Mesendoderm (in vitro differentiated cells): Measurements from ENCODE around the gene CSNK2A1.
"Not testable (repeated sequence)": the region's sequence is repeated elsewhere in the genome, so short reads cannot be mapped to it uniquely, and the experiment has no call there.

ENCODE experiments used
- DNase-seq: peaks from one replicate; pipeline ENCODE4 v3.0.0; 2013
- H2AK5ac ChIP-seq: 2 replicates; pipeline ENCODE4 v1.6.1; 2013; ENCODE audit warnings: low read length, inconsistent platforms
- H2BK120ac ChIP-seq: 2 replicates; pipeline ENCODE4 v1.6.1; 2013; ENCODE audit warnings: low read depth, mild to moderate bottlenecking, low read length, moderate library complexity, mixed read lengths
- H2BK15ac ChIP-seq: replicated peaks from 2 replicates; pipeline ENCODE4 v1.6.1; 2013; ENCODE audit warnings: low read depth, mild to moderate bottlenecking, moderate library complexity
- H2BK5ac ChIP-seq: 2 replicates; pipeline ENCODE4 v1.6.1; 2013; ENCODE audit warnings: low read length, inconsistent platforms
- H3K18ac ChIP-seq: 2 replicates; pipeline ENCODE4 v1.6.1; 2013; ENCODE audit warnings: mild to moderate bottlenecking, low read length, mixed read lengths
- H3K23ac ChIP-seq: one replicate; pipeline ENCODE4 v1.6.1; 2013; ENCODE audit warnings: low read length
- H3K27ac ChIP-seq: 2 replicates; pipeline ENCODE4 v1.5.1; 2013; ENCODE audit warnings: low read depth, mild to moderate bottlenecking, inconsistent platforms, low read length, moderate library complexity
- H3K27me3 ChIP-seq: 2 replicates; pipeline ENCODE4 v1.6.1; 2013; ENCODE audit warnings: low read length, control low read depth, mild to moderate bottlenecking, inconsistent platforms; ENCODE audit not compliant: insufficient read depth, poor library complexity
- H3K36me3 ChIP-seq: 2 replicates; pipeline ENCODE4 v1.6.1; 2013; ENCODE audit warnings: low read length, inconsistent platforms; ENCODE audit not compliant: control insufficient read depth, insufficient read depth
- H3K4ac ChIP-seq: one replicate; pipeline ENCODE4 v1.6.1; 2013; ENCODE audit warnings: low read depth, mild to moderate bottlenecking, low read length, moderate library complexity
- H3K4me1 ChIP-seq: 2 replicates; pipeline ENCODE4 v1.6.1; 2013; ENCODE audit warnings: low read depth, low read length, inconsistent platforms; ENCODE audit not compliant: control insufficient read depth
- H3K4me2 ChIP-seq: 2 replicates; pipeline ENCODE4 v1.6.1; 2013; ENCODE audit warnings: low read length
- H3K4me3 ChIP-seq: 2 replicates; pipeline ENCODE4 v1.5.1; 2013; ENCODE audit warnings: mild to moderate bottlenecking, low read length
- H3K56ac ChIP-seq: one replicate; pipeline ENCODE4 v1.6.1; 2013; ENCODE audit warnings: low read length
- H3K79me1 ChIP-seq: 2 replicates; pipeline ENCODE4 v1.6.1; 2013; ENCODE audit warnings: low read length, inconsistent platforms
- H3K79me2 ChIP-seq: 2 replicates; pipeline ENCODE4 v1.6.1; 2013; ENCODE audit warnings: mild to moderate bottlenecking, low read length; ENCODE audit not compliant: control insufficient read depth, insufficient read depth
- H3K9ac ChIP-seq: 2 replicates; pipeline ENCODE4 v1.6.1; 2013; ENCODE audit warnings: low read length, inconsistent platforms
- H4K5ac ChIP-seq: one replicate; pipeline ENCODE4 v1.6.1; 2013; ENCODE audit warnings: low read length
- H4K8ac ChIP-seq: one replicate; pipeline ENCODE4 v1.6.1; 2013; ENCODE audit warnings: low read depth, mild to moderate bottlenecking, control low read depth, low read length, moderate library complexity
- WGBS: extraction: QIAGEN DNeasy Blood & Tissue Kit; methylation state at CpG from one replicate; pipeline ENCODE4 v1.1.7; 2013; ENCODE audit warnings: low lambda C conversion rate, missing lambda C conversion rate; ENCODE audit not compliant: insufficient coverage; ENCODE audit errors: extremely low coverage; 5-methylcytosine and 5-hydroxymethylcytosine counted together

The CSNK2A1 gene

GRCh38 chr20:584971-585301 is 41.3 kb upstream of the CSNK2A1 start:
- H3K18ac ChIP-seq = no peak overlapping the region
- H3K79me2 ChIP-seq = no peaks in the 10 kb centered on the region
- H3K4me2 ChIP-seq = no peak overlapping the region
- WGBS = no CpG with 5 or more reads among the region's 7 CpGs
- H3K23ac ChIP-seq = no peak overlapping the region
- H3K36me3 ChIP-seq = no peaks in the 10 kb centered on the region
- no peak overlapping the region for H4K5ac ChIP-seq
- no peak overlapping the region for H4K8ac ChIP-seq
- H3K27ac ChIP-seq = no peak overlapping the region
- DNase-seq = no peak
- H2AK5ac ChIP-seq = no peak overlapping the region
- H3K79me1 ChIP-seq = no peaks in the 10 kb centered on the region
- H3K4ac ChIP-seq = no peak overlapping the region
- H3K9ac ChIP-seq = no peak overlapping the region
- H2BK5ac ChIP-seq = no peak overlapping the region
- H2BK15ac ChIP-seq = no peak overlapping the region
- no peak overlapping the region for H2BK120ac ChIP-seq
- no peak overlapping the region for H3K56ac ChIP-seq
- no peaks in the 10 kb centered on the region for H3K4me1 ChIP-seq
- H3K4me3 ChIP-seq = no peak overlapping the region
- no peaks in the 10 kb centered on the region for H3K27me3 ChIP-seq

- no peak overlapping the region for H3K27ac ChIP-seq
- no peak overlapping the region for H2BK120ac ChIP-seq
- no peak overlapping the region for H3K4ac ChIP-seq
- H3K23ac ChIP-seq = no peak overlapping the region
- H4K8ac ChIP-seq = no peak overlapping the region
- H3K4me3 ChIP-seq = no peak overlapping the region
- no peak overlapping the region for H3K4me2 ChIP-seq
- peak; percentile 82 for DNase-seq
- no peak overlapping the region for H3K9ac ChIP-seq
- no peaks in the 10 kb centered on the region for H3K79me1 ChIP-seq
- H4K5ac ChIP-seq = no peak overlapping the region
- no peaks in the 10 kb centered on the region for H3K4me1 ChIP-seq
- H3K56ac ChIP-seq = no peak overlapping the region
- no peaks in the 10 kb centered on the region for H3K27me3 ChIP-seq
- no peak overlapping the region for H3K18ac ChIP-seq
- no peak overlapping the region for H2AK5ac ChIP-seq
- no peaks in the 10 kb centered on the region for H3K36me3 ChIP-seq
- no peak overlapping the region for H2BK5ac ChIP-seq
- no peak overlapping the region for H2BK15ac ChIP-seq
- no peaks in the 10 kb centered on the region for H3K79me2 ChIP-seq
- WGBS = no CpG with 5 or more reads among the region's 8 CpGs
Observed at GRCh38 chr20:584161-584970, 40.8 kb upstream of the CSNK2A1 start.

GRCh38 chr20:582204-582603 is 38.6 kb upstream of the CSNK2A1 start:
- DNase-seq = no peak
- Histone ChIP-seq H2BK15ac (no peak overlapping the region), H3K4ac (no peak overlapping the region), H4K5ac (no peak overlapping the region), H3K4me3 (no peak overlapping the region), H3K18ac (no peak overlapping the region), H3K4me1 (no peaks in the 10 kb centered on the region), H3K27me3 (no peaks in the 10 kb centered on the region), H2BK120ac (no peak overlapping the region), H2AK5ac (no peak overlapping the region), H3K27ac (no peak overlapping the region), H3K4me2 (no peak overlapping the region), H2BK5ac (no peak overlapping the region), H3K23ac (no peak overlapping the region), H4K8ac (no peak overlapping the region), H3K56ac (peak overlapping the region; percentile 15), H3K9ac (no peak overlapping the region), H3K79me2 (no peaks in the 10 kb centered on the region), H3K36me3 (no peaks in the 10 kb centered on the region), H3K79me1 (no peaks in the 10 kb centered on the region)
- WGBS = no CpG with 5 or more reads among the region's 5 CpGs

DNA sequence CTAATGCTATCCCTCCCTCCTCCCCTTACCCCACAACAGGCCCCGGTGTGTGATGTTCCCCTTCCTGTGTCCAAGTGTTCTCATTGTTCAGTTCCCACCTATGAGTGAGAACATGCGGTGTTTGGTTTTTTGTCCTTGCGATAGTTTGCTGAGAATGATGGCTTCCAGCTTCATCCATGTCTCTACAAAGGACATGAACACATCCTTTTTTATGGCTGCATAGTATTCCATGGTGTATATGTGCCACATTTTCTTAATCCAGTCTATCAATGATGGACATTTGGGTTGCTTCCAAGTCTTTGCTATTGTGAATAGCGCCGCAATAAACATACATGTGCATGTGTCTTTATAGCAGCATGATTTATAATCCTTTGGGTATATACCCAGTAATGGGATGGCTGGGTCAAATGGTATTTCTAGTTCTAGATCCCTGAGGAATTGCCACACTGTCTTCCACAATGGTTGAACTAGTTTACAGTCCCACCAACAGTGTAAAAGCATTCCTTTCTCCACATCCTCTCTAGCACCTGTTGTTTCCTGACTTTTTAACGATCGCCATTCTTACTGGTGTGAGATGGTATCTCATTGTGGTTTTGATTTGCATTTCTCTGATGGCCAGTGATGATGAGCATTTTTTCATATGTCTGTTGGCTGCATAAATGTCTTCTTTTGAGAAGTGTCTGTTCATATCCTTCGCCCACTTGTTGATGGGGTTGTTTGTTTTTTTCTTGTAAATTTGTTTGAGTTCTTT is 35.5 kb upstream of the CSNK2A1 start:
- not testable (repeated sequence) for H4K8ac ChIP-seq, H2BK5ac ChIP-seq, H2AK5ac ChIP-seq, H3K4me1 ChIP-seq, H3K4ac ChIP-seq, H3K56ac ChIP-seq, DNase-seq, H3K23ac ChIP-seq, H3K27ac ChIP-seq, H3K79me1 ChIP-seq, H2BK15ac ChIP-seq, H3K79me2 ChIP-seq, H4K5ac ChIP-seq, H3K36me3 ChIP-seq, H3K4me2 ChIP-seq, H3K27me3 ChIP-seq, H3K9ac ChIP-seq, H3K4me3 ChIP-seq, H2BK120ac ChIP-seq, H3K18ac ChIP-seq
- no CpG with 5 or more reads among the region's 8 CpGs for WGBS

GRCh38 chr20:577167-577791 is 33.7 kb upstream of the CSNK2A1 start:
- no peak overlapping the region for H2AK5ac ChIP-seq
- DNase-seq = peak; percentile 83
- no peaks in the 10 kb centered on the region for H3K79me1 ChIP-seq
- H3K56ac ChIP-seq = no peak overlapping the region
- H3K23ac ChIP-seq = no peak overlapping the region
- H3K79me2 ChIP-seq = no peaks in the 10 kb centered on the region
- no peak overlapping the region for H3K18ac ChIP-seq
- no peak overlapping the region for H3K27ac ChIP-seq
- no peak overlapping the region for H3K4ac ChIP-seq
- no peak overlapping the region for H2BK5ac ChIP-seq
- H4K5ac ChIP-seq = no peak overlapping the region
- peaks cover 9% of the 10 kb centered on the region for H3K4me1 ChIP-seq
- WGBS = 100% methylated on average over 2 of the region's 12 CpGs
- no peaks in the 10 kb centered on the region for H3K36me3 ChIP-seq
- no peak overlapping the region for H2BK120ac ChIP-seq
- no peak overlapping the region for H2BK15ac ChIP-seq
- no peak overlapping the region for H4K8ac ChIP-seq
- no peak overlapping the region for H3K4me3 ChIP-seq
- no peak overlapping the region for H3K4me2 ChIP-seq
- no peak overlapping the region for H3K9ac ChIP-seq
- H3K27me3 ChIP-seq = no peaks in the 10 kb centered on the region
